Tibial nerve (tissue), 4 donors: ENCODE measurements around the gene RAB11FIP3.
A peak's percentile ranks its signal among the peaks of the same experiment; 100 is the strongest.

ENCODE experiments used
- EP300 ChIP-seq, 2 donors: sonication (generic); formaldehyde crosslinking; IDR thresholded peaks; one replicate each; pipeline ENCODE4 v1.6.1; 2017; ENCODE audit warnings: antibody characterized with exemption in 2 of 2, mild to moderate bottlenecking in 1 of 2
- POLR2A ChIP-seq, 2 donors: fragments of 450-650 bp; IDR thresholded peaks; one replicate each; pipeline ENCODE4 v1.6.1; 2017; ENCODE audit warnings: antibody characterized with exemption in 2 of 2, mild to moderate bottlenecking in 2 of 2, moderate library complexity in 2 of 2
- TF ChIP-seq, protein P1 (sequence below), 5 experiments: fragments of 200-600 bp in 3 of 5; fragments of 450-650 bp in 2 of 5; sonication (generic) in 3 of 5; IDR thresholded peaks; one replicate each; pipeline ENCODE4 v1.5.1; 2016 to 2019; ENCODE audit warnings: antibody characterized with exemption in 5 of 5, mild to moderate bottlenecking in 3 of 5, moderate library complexity in 2 of 5

GRCh38 chr16:396605-397004 is 28.8 kb upstream of the RAB11FIP3 start:
- TF ChIP-seq, protein P1, sequence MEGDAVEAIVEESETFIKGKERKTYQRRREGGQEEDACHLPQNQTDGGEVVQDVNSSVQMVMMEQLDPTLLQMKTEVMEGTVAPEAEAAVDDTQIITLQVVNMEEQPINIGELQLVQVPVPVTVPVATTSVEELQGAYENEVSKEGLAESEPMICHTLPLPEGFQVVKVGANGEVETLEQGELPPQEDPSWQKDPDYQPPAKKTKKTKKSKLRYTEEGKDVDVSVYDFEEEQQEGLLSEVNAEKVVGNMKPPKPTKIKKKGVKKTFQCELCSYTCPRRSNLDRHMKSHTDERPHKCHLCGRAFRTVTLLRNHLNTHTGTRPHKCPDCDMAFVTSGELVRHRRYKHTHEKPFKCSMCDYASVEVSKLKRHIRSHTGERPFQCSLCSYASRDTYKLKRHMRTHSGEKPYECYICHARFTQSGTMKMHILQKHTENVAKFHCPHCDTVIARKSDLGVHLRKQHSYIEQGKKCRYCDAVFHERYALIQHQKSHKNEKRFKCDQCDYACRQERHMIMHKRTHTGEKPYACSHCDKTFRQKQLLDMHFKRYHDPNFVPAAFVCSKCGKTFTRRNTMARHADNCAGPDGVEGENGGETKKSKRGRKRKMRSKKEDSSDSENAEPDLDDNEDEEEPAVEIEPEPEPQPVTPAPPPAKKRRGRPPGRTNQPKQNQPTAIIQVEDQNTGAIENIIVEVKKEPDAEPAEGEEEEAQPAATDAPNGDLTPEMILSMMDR (IDR thresholded peaks at IDR 0.05), result peak in 1 of 5 experiments; percentile 10
- TF ChIP-seq POLR2A (IDR thresholded peaks at IDR 0.05), result no peak
- TF ChIP-seq EP300 (IDR thresholded peaks at IDR 0.05), result peak in 1 of 2 donors; percentile 21
